ENCODE data around the gene ASAP2.

Gene ASAP2

GRCh38 chr2:9205963-9206948, at the start of gene ASAP2:
TSS of gene ASAP2 (plus strand) at chr2:9206812. CDS start at chr2:9207105, 293 bp downstream.
- peak; percentile 59 to 63 for ATAC-seq

DNA sequence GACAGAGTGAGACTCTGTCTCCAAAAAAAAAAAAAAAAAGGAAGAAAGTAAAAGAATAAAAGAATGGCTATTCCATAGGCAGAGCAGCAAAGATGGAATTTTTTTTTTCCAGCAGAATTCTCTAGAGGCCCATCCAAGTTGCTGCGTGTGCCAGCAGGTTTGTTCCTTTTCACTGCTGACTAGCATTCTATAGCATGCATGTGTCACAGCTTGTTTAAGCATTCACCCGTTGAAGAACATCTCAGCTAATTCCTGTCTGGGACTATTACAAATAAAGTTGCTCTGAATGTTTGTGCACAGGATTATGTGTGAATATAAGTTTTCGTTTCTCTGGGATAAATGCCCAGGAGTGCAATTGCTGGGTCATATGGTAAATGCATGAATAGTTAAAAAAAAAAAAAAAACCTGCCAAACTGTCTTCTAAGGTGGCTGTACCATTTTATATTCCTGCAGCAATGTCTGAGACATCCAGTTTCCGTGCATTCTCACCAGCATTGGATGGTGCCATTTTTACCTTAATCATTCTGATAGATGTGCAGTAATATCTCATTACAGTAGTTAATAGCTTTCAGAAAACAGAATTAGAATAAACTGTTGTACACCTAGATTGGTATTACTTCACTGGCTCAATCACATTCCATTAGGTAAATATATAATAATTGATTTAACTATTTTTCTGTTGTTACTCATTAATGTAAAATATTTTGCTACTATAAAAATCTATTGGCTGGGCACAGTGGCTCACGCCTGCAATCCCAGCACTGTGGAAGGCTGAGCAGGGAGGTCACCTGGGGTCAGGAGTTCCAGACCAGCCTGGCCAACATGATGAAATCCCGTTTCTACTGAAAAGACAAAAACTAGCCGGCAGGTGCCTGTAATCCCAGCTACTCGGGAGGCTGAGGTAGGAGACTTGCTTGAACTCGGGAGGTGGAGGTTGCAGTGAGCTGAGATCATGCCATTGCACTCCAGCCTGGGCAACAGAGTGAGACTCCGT, 47.5 kb upstream of the ASAP2 start:
- ATAC-seq: no peak

- ATAC-seq: no peak
Observed at GRCh38 chr2:9160732-9161131, 45.9 kb upstream of the ASAP2 start.

GRCh38 chr2:9162841-9163240, 43.8 kb upstream of the ASAP2 start:
- no peak for ATAC-seq

DNA sequence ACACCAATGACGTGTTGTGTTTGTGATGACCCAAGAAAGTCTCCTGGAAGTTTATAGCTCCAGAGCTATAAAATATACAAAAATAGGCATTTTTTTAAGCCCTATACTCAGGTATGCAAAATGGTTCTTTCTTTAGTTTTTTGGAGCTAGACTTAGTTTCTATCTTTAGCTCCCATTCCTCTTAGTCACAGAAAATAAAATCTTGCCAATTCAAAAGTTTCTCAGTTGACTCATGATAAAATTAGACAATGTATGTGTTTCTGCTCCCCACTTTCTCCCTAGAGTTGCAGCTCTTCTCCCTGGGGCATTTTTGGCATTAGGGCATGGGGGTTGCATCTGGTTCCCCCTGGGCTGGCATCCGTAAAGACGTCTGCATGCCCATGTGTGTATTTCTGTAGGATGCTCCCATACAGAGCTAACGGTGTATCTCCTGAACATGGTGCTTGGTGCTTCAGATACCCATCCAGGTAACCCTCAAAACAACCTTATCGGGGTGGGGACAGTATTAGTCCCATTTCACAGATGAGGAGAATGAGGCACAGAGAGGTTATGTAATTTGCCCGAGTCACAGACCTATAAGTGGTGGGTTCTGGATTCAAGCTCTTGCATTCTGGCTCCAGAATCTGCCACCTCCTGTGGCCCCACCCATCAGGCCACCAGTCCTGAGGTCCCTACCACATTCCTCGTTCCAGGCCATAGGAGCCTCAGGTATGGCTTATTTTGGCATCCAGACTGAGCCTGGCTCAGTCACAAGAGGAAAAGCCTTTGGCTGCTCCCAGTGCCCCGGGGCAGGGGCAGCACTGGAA, 43.1 kb upstream of the ASAP2 start:
- ATAC-seq: no peak

GRCh38 chr2:9164112-9164608, 42.5 kb upstream of the ASAP2 start:
- ATAC-seq: no peak

DNA sequence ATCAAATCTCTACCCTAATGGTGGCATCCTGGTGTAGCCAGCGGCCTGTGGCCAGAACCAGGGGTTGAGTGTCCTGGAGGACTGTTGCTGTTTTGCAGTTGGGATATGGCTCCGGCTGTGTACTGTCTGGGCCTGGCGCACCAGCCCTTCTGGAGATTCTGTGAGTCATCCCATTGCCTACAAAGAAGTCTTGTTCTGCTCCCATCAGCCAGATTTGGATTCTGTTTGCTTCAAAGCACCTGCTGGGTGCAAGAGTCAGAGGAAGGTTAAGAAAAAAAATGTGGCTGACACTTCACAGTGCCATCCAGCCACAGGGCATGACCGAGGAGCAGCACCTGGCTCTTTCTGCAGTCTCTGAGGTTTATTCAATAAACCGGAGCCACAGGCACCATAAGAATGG, 41.0 kb upstream of the ASAP2 start:
- no peak for ATAC-seq

DNA sequence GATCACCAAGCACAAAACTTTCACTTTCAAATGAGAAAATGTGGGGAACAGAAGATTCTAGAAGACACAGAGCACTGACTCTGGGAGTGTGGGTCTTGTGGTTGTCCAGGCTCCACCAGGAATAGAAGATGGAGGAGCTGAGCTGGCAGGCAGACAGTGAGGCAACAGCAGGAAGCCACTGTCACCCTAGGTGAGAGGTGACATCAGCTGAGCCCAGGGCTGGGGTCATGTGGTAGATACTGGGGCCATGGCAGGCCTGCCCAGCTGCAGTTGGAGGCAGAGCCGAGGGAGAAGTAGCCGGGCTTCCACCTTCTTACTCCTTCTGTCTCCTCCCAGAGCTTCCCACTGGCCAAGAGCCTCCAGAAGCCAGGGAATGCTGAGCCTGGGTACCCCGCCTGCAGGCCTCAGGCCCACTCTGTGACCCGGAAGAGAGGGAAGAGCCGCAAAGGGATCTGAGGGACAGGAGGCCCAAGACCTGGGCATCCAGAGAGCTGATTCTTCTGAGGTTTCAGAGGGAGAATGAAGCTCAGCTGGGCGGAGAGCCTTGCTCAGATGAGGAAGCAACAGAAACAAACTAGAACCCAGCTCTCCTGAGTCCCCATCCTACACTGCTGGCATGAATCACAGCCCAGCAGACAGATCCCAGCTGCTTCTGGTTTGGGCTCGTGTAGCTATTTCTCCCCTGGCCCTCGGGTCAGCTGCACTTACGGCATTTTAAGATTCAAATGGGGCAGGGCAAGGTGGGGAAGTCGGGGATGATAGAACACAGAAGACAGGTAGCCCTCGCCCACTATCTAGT, 39.8 kb upstream of the ASAP2 start:
- no peak for ATAC-seq

- ATAC-seq: no peak
Observed at GRCh38 chr2:9167718-9168657, 38.6 kb upstream of the ASAP2 start.

DNA sequence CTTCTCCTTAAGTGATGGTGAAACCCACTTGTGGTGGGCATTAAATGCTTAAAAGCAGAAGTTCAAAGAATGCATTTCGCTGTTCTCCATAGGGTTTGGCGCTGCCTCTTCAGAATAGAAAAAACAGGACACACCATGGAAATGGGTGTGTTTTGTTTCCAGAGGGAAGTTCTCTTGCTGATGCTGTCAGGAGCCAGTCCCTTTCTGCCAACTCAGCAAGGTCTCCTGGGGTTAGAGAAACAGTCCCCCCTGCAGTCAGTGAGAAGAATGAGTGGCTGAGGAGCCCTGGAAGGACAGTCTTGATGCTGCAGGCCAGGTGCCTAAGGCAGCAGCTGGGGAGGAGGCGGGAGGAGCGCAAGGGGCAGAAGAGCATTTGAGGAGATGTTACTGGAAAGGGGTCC, 37.8 kb upstream of the ASAP2 start:
- no peak for ATAC-seq

DNA sequence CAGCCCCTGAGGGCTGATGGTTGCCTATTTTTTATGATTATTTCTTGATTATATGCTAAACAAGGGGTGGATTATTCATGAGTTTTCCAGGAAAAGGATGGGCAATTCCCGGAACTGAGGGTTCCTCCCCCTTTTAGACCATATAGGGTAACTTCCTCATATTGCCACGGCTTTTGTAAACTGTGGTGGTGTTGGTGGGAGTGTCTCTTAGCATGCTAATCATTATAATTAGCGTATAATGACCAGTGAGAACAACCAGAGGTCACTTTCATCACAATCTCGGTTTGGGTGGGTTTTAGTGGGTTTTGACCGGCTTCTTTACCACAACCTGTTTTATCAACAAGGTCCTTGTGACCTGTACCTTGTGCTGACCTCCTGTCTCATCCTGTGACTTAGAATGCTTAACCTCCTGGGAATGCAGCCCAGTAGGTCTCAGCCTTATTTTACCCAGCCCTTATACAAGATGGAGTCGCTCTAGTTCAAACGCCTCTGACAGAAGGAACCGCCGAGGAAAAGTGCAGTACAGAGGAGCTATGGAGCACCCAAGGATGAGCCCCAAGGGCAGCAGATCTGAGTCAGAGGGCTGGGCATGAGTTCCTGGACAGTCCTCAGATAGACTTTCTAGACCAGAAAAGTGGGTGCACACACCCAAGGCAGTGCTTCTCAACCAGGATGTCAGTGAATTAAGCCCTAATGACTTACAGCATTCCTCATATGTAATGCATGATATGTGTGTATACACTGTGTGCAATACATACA, 37.1 kb upstream of the ASAP2 start:
- ATAC-seq: no peak

DNA sequence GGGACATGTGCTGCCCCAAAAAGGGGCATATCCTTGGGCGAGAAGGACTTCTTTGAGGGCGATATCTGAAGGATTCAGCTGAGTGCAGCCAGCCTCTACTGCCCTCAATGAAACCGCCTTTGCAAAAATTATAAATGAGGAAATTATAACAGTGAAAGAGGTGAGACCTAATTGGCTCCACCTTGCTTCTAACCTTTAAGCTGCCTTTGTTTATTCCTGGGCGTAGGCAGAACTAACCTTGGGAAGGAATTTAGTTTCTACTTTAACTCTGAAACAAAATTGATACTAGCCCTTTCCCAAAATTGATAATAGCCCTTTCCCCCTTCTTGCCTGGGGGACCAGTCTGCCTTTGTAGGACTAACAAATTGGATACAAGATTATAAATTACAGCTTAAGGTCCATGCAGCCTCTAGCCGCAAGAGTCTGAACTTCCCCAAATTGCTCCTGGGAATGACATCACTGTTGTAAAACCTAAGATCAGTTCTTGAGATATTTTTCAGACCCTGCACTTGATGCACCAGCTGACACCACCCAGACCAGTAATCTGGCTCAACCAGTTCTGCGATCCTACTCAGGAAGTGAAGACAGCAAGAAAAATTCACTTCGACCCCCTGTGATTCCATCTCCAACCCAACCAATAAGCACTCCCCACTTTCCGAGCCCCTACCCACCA, 36.0 kb upstream of the ASAP2 start:
- ATAC-seq: no peak

DNA sequence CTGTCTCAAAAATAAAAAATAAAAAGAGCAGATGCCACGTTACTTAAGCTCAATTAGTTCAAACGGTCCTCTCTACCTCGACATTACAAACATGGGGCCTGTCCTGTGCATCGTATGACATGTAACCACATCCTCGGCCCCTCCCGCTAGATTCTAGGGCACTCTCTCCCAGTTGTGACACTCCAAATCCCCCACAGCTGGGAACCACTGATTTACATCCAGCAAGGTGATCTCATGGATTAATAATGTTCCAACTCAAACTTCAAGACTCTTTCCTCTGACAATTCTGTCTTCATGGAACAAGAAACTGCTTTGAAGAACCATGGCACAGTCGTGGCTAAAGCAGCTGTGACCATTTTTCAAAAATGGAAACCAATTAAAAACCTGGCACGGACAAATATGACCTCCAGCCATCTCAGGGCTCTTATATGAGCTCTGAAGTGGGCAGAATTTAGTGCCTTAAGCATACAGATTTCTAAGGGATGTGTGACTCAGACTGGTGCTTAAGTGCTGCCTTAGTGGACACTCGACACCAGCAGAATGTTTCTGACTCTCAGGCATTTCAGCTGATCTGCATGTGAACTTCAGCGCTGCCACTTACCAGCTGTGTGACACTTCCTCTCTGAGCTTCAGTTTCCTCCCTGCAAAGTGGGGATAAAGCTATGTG, 31.7 kb upstream of the ASAP2 start:
- ATAC-seq: no peak

DNA sequence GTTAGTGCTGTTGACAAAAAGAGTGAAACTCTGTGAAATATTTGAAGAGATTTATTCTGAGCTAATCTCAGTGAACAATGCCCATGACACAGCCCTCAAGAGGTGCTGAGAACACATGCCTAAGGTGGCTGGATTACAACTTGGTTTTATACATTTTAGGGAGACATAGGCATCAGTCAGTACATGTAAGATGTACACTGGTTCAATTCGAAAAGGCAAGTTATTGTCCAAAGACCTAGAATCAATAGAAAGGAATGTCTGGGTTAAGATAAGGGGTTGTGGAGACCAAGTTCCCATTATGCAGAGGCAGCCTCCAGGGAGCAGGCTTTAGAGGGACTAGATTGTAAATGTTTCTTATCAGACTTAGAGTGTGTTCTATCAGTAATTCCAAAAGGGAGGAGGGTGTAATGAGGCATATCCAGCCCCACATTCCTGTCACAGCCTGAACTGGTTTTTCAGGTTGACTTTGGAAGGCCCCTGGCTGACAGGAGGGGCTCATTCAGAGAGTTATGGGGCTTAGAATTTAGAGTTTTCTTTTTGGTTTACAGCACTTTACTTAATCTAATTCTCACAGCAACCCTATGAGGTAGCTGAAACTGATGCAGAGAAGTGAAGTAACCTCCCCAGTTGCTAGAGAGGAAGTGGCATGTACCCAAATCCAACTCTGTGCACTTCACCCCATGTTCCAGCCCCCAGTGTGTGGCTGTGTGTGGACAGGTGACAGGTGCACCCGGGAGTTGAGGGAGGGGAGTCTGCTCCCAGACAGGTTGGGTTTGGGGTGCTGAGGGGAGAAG, 28.3 kb upstream of the ASAP2 start:
- ATAC-seq: no peak

DNA sequence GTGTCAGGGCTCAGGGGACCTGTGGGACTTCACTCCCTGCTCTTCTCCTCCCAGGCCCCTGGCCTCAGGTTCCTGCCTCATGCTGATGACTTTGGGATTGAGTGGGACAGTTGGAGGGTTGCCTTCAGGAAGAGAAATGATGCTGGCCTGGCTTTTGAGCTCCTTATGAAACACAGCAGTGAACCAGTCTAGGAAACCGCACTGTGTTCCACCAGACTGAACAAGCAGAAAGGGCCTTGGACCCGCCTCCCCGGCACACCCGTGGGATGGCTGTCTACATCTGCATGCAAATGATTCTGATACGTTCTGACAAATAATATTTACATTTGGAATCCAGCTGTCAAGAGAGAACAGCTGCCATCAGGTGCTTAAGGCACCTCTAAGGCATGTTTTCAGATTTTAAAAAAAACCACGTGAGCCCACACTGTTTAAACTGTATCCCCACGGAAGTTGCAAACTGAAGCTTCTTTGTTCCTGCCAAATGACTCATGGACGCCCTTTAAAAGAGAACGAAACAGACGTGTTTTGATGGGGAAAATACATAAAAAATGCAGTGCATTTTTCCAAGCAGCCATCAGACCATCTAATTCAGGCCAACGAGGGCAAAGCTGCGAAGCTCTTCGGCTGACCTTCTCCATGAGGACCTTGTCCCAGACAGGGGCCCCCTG, 27.6 kb upstream of the ASAP2 start:
- no peak for ATAC-seq

DNA sequence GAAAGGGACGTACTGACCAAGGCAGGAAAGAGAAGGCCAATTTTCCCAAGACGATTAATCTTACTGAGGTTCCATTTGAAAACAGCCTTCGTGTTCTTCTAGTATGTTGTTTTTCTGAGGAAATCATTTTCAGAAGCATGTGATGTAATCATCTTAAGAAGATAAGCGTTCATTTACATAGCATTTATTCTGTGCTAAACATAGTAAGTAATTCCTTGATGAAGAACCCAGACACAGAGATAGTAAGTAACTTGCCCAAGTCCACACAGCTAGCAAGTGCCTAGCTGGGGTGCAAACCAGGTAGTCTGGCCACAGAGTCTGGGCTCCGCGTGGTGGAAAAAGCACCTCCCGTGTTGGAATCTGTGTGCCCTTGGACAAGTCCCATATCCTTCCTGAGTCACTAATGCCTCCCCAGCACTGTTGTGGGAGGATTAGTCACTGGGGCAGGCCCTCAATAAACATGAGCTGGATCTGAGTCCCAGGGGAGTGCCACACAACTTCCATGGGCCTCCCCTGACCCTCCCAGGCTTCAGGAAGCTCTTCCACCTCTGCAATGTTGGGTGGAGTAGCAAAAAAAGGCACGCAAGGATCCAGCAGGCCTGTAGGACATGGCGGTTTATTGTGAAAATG, 26.9 kb upstream of the ASAP2 start:
- no peak for ATAC-seq
